HL-60 (cell line): ENCODE results near the gene TMEM59L.

Experiments used
- POLR2AphosphoS5 ChIP-seq: IDR thresholded peaks from 2 replicates; pipeline ENCODE4 v1.6.1; 2012; ENCODE audit warnings: low read depth
- TF ChIP-seq, protein P1 (sequence below): IDR thresholded peaks from one replicate; pipeline ENCODE4 v1.5.1; 2011; ENCODE audit warnings: low read length, control low read depth, inconsistent platforms; ENCODE audit not compliant: insufficient read depth

DNA sequence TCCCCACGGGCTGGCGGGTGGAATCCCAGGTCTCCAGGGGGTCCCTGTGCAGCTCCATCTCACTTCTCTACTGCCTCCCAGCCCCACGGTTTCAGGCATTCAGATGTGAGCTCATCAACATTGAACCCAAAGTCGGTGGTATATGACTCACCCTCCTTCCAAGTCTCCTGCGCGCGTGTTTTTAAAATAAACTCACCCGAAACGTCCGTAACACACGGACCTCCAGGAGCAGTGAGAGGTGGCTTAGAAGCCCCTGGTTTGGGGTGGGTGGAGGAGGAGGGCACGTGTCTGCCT is 56.8 kb downstream of the TMEM59L start:
- no peak for TF ChIP-seq POLR2AphosphoS5
- TF ChIP-seq, protein P1, sequence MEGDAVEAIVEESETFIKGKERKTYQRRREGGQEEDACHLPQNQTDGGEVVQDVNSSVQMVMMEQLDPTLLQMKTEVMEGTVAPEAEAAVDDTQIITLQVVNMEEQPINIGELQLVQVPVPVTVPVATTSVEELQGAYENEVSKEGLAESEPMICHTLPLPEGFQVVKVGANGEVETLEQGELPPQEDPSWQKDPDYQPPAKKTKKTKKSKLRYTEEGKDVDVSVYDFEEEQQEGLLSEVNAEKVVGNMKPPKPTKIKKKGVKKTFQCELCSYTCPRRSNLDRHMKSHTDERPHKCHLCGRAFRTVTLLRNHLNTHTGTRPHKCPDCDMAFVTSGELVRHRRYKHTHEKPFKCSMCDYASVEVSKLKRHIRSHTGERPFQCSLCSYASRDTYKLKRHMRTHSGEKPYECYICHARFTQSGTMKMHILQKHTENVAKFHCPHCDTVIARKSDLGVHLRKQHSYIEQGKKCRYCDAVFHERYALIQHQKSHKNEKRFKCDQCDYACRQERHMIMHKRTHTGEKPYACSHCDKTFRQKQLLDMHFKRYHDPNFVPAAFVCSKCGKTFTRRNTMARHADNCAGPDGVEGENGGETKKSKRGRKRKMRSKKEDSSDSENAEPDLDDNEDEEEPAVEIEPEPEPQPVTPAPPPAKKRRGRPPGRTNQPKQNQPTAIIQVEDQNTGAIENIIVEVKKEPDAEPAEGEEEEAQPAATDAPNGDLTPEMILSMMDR, result no peak
